Measurements from ENCODE around the gene SPIRE1.
"Not testable (repeated sequence)": the region's sequence is repeated elsewhere in the genome, so short reads cannot be mapped to it uniquely, and the experiment has no call there.

Gene SPIRE1

GRCh38 chr18:12485479-12486105 is 172.3 kb downstream of the SPIRE1 start:
- no peak for DNase-seq (ENCODE audit: low spot score)

- not testable (repeated sequence) for DNase-seq (ENCODE audit: low spot score)
Observed at GRCh38 chr18:12481915-12482314, 176.0 kb downstream of the SPIRE1 start.

GRCh38 chr18:12479982-12480381 is 177.9 kb downstream of the SPIRE1 start:
- no peak for DNase-seq (ENCODE audit: low spot score)

- no peak for DNase-seq (ENCODE audit: low spot score)
Observed at GRCh38 chr18:12479536-12479935, 178.4 kb downstream of the SPIRE1 start.

- no peak for DNase-seq (ENCODE audit: low spot score)
Observed at GRCh38 chr18:12478269-12479047, 179.4 kb downstream of the SPIRE1 start.

- no peak for DNase-seq (ENCODE audit: low spot score)
Observed at GRCh38 chr18:12477606-12478005, 180.3 kb downstream of the SPIRE1 start.

GRCh38 chr18:12476955-12477354 is 181.0 kb downstream of the SPIRE1 start:
- no peak for DNase-seq (ENCODE audit: low spot score)

GRCh38 chr18:12474876-12475275 is 183.0 kb downstream of the SPIRE1 start:
- DNase-seq (ENCODE audit: low spot score), result no peak

GRCh38 chr18:12474146-12474545 is 183.8 kb downstream of the SPIRE1 start:
- DNase-seq (ENCODE audit: low spot score), result no peak

GRCh38 chr18:12470382-12471075 is 187.4 kb downstream of the SPIRE1 start:
- peak; percentile 39 for DNase-seq (ENCODE audit: low spot score)

- DNase-seq (ENCODE audit: low spot score), result no peak
Observed at GRCh38 chr18:12468445-12468844, 189.5 kb downstream of the SPIRE1 start.

GRCh38 chr18:12464731-12465130 is 193.2 kb downstream of the SPIRE1 start:
- DNase-seq (ENCODE audit: low spot score), result no peak

GRCh38 chr18:12463191-12463590 is 194.7 kb downstream of the SPIRE1 start:
- DNase-seq (ENCODE audit: low spot score), result no peak

- DNase-seq (ENCODE audit: low spot score), result peak; percentile 49
Observed at GRCh38 chr18:12462242-12462641, 195.7 kb downstream of the SPIRE1 start.

- no peak for DNase-seq (ENCODE audit: low spot score)
Observed at GRCh38 chr18:12461326-12461725, 196.6 kb downstream of the SPIRE1 start.

GRCh38 chr18:12460874-12461273 is 197.0 kb downstream of the SPIRE1 start:
- no peak for DNase-seq (ENCODE audit: low spot score)

GRCh38 chr18:12458771-12459170 is 199.1 kb downstream of the SPIRE1 start:
- no peak for DNase-seq (ENCODE audit: low spot score)

- no peak for DNase-seq (ENCODE audit: low spot score)
Observed at GRCh38 chr18:12456441-12456840, 201.5 kb downstream of the SPIRE1 start.

- DNase-seq (ENCODE audit: low spot score), result peak; percentile 98
Observed at GRCh38 chr18:12455496-12455895, 202.4 kb downstream of the SPIRE1 start.

- no peak for DNase-seq (ENCODE audit: low spot score)
Observed at GRCh38 chr18:12452784-12453183, 205.1 kb downstream of the SPIRE1 start.

GRCh38 chr18:12451428-12451827 is 206.5 kb downstream of the SPIRE1 start:
- no peak for DNase-seq (ENCODE audit: low spot score)

- DNase-seq (ENCODE audit: low spot score), result no peak
Observed at GRCh38 chr18:12449051-12449785, 208.7 kb downstream of the SPIRE1 start.
